HG03520 (cell line): ENCODE measurements around the gene RAD51C.
A peak's percentile ranks its signal among the peaks of the same experiment; 100 is the strongest.
"Not testable (repeated sequence)": the region's sequence is repeated elsewhere in the genome, so short reads cannot be mapped to it uniquely, and the experiment has no call there.

ENCODE experiments used
- ATAC-seq: cut with Tn5 transposase; IDR thresholded peaks from one replicate; pipeline ENCODE4 v1.9.1; 2021; ENCODE audit warnings: mild to moderate bottlenecking, moderate library complexity; ENCODE audit not compliant: unreplicated experiment

Gene RAD51C

GRCh38 chr17:58692239-58693055, at the start of gene RAD51C:
Gene RAD51C, plus strand, starts transcription at chr17:58692602. Its CDS starts 42 bp downstream, at chr17:58692644.
- ATAC-seq, result peak; percentile 97

DNA sequence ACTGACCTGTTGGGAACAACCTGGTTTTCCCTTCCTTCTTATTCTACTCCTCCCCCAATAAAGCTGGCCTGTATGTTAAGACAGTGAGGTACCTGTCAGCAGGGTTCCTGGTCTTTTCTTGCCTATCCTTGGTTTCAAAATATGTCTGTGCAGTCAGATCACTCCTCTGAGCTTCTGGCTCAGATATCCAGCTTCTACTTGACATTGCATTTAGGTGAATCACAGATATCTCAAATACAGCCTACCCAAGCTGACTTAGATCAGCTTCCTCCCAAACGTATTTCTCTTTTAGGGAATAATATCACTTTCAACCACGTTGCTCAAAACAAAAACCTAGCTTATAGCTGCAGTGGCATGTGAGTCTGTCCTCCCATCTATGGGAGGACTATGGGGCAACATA, 49.3 kb upstream of the RAD51C start:
- no peak for ATAC-seq

DNA sequence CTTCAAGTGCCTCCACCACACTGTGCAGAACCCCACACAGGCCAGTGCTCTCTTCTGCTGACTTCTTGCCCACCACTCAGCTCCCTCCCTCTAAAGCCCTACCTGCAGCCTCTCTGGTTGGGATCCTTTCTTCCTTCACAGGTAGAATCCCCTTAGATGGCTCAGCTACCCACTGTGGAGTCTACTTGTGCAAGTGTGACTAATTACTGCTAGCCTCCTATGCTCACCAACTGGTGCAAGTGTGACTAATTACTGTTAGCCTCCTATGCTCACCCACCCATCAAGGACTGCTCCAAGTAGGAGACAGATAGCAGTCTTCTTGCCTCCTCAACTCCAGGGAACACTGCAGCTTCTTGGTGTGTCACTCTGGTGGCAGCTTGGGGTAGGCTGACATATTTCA, 44.2 kb upstream of the RAD51C start:
- ATAC-seq, result no peak

GRCh38 chr17:58657962-58658803, 34.2 kb upstream of the RAD51C start:
- ATAC-seq, result not testable (repeated sequence)

DNA sequence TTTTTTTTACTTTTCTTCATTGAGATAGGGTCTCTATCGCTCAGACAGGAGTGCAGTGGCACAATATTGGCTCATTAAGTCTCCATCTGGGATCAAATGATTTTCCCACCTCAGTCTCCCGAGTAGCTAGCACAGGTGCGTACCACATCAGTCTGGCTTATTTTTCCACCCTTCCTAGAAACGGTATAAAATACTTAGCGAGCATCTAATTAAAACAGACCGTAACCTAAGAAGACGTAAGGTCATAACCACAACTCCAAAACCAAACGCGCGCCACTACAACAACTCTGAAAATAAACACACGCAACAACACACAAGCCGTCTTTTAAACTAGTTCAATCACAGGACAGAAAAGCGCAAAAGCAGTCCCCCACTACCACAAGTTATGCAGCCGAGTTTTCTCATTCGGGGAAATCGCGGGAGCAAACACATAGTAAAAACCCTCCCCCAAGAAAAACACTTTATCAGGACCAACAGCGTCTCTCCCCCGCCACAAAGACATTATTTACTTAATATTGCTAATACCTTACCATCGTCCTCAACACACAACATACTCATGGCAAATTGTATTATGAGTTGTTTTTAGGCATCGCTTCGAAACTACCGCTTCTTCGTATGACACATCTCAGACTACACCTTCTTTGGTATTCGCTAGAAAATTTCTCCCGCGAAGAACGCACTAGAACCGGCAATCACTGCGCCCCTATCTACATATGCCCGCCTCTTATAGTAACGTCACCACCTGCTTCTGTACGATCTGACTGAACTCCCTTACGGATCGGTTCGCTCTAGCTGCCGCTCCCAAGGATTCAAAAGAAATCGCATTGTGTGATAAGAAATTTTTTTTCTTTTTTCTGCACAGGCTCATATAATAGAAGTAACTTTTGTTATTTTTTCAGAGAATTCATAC, 33.3 kb upstream of the RAD51C start:
- peak; percentile 61 for ATAC-seq

DNA sequence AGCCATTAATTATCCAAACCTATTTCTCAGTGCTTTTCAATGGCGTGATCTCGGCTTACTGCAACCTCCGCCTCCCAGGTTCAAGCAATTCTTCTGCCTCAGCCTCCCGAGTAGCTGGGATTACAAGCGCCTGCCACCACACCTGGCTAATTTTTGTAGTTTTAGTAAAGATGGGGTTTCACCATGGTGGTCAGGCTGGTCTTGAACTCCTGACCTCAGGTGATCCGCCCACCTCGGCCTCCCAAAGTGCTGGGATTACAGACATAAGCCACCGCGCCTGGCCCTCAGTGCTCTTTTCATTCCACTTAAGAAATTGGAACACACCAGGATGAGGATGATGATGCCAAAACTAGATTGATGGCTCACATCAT, 32.7 kb upstream of the RAD51C start:
- ATAC-seq, result not testable (repeated sequence)

- no peak for ATAC-seq
Observed at GRCh38 chr17:58660621-58661020, 31.8 kb upstream of the RAD51C start.

GRCh38 chr17:58661499-58661898, 30.9 kb upstream of the RAD51C start:
- no peak for ATAC-seq

DNA sequence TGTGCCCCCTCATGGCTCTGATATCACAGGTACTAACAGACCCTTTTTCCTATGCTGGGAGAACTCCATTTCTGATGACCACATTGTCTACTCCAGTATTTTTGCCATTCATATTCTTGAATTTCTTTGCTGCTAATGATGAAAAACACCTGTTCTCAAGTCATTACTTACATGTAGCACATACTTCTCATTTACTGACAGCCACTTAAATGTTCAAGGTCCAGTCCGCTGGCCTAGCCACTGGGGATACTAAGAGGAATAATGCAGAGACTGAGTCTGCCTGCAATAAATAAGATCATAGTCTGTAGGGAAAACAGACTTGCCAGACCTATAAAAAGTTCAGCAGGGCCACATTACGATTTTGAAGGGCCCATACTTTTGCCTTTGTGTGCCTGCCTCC, 28.1 kb upstream of the RAD51C start:
- ATAC-seq, result no peak

DNA sequence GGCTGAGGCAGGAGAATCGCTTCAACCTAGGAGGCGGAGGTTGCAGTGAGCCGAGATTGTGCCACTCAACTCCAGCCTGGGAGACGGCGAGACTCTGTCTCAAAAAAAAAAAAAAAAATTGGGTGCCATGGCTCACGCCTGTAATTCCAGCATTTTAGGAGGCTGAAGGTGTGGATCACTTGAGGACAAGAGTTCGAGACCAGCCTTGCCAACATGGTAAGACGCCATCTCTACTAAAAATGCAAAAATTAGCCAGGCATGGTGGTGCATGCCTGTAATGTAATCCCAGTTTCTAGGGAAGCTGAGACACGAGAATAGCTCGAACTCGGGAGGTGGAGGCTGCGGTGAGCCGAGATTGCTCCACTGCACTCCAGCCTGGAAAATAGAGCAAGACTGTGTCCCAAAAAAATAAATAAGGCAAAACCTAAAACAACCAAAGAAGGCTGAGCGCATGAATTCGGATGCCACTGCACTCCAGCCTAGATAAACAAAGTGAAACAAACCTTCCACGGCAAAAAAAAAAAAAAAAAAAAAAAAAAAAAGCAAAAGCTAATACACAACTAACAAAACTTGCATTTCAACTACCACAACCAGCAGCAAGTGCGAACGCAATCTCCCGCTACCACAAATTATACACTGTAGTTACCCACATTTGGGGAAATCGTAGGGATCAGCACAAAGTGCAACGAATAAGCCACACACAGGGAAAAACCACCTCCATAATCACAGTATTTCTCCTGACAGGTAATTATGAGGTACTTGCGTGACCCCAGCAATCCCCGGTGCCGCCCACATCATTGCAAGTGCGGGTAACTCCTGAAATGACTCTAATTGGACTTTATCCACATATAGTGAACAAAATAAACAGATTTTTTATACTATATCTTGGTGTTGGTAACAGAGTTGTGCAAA, 26.2 kb upstream of the RAD51C start:
- ATAC-seq, result no peak

DNA sequence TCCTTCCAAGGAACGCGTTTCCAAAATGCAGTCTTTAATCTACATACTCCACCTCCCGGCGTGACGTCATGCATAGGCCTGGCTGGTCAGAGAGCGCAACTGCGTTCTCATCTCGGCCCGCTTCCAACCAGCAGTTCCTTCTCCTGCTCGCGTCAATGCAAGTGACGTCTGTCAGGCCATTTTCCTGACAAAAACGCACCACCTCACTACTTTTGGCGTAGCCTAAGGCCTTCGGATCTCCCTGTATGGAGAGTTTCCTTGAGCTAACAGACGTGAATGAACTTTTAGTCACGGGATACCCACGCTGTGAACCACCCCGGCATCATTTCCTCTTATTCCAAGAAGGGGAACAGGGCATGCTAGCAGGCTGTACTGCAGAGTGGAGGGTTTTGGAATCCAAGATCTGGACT, 25.5 kb upstream of the RAD51C start:
- ATAC-seq, result no peak

DNA sequence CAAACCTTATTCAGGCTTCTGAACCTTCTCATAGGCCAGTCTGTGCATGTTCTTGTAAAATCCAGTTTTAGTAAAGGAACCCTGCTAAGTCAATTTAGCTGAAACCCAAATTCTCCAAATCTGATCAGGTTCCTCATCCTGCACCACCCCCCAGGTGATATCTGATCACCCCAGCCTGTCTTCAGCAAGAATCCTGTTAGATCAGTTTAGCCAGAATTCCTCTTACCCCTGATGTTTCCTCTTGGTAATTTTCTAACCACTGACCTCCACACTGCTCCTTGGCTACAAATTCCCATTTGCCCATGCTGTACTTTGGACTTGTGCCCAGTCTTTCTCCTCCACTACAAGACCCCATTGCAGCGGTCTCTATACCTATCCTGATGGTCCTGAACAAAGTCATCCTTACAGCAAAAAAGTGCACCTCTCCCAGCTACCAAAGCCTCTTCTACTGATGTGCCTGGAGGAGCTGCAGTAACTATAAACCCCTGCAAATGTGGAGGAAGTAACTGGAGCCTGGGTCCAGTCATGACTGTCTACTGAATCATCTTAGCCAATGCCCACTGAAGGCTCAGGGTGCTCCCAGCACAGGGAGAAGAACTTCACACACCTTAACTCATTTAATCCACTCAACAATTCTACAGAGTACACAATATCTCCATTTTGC, 24.3 kb upstream of the RAD51C start:
- no peak for ATAC-seq

- no peak for ATAC-seq
Observed at GRCh38 chr17:58668598-58668935, 23.8 kb upstream of the RAD51C start.

GRCh38 chr17:58669853-58670252, 22.5 kb upstream of the RAD51C start:
- ATAC-seq, result no peak

GRCh38 chr17:58671969-58672368, 20.4 kb upstream of the RAD51C start:
- no peak for ATAC-seq

DNA sequence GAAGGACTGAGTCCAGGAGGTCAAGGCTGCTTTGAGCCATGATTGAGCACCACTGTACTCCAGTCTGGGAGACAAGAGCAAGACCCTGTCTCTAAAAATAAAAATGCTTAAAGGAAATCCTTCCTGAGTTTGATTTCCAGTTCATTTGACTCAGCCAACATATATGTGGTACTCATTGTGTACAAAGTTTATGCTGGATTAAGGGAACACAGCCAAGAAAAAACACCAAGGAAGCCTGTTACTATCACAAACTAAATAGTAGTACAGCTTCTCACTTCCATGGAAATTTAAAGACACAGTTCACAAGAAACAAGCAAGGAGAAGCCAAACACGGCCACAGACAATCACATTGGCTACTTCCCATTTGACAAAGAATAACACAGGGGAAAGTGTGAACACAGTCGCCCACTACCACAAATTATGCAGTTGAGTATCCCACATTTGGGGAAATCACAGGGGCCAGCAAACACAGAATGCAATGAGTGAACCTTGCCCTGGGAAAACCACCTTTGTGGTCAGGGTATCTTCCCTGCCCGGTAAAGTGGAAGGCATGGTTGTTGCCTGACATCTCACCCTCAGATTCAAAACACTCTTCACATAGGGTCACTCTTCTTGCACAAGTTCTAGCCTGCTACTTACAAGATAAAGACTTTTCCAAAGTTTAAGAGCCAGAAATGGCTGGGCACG, 15.1 kb upstream of the RAD51C start:
- no peak for ATAC-seq

DNA sequence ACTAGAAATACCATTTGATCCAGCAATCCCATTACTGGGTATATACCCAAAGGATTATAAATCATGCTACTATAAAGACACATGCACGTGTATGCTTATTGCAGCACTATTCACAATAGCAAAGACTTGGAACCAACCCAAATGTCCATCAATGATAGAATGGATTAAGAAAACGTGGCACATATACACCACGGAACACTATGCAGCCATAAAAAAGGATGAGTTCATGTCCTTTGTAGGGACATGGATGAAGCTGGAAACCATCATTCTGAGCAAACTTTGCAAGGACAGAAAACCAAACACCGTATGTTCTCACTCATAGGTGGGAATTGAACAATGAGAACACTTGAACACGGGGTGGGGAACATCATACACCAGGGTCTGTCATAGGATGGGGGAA, 14.1 kb upstream of the RAD51C start:
- ATAC-seq, result not testable (repeated sequence)

DNA sequence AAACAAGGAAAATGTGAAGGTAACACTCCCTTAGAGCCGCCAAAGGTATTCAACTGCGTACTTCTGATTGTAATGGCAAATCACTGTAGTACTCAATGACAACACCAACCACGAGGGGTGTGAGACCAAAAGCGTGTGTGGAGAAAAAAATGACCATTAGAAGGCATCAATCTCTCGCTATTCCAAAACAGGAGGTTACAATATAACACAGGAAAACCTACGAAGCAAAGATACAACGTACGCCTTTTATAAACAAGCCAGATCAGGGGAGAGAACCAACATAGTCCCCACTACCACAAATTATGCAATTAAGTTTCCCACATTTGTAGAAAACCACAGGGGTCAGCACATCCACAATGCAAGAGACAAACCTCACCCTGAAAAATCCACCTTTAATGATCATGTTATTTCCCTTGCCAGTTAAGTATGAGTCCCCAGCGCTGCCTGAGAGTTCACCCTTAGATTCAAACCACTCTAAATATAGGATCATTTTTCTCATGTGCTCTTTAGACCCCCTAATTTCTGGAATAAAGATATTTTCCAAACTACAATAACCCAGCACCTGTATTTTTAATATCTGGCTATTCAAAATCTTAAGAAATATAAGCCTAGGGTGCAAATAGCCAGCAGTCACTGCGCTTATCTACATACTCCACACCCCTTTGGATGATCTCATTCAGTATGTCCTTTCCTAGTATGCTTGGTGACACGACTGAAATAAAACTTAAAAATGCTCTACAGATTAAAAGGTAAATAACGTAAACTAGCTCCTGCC, 13.0 kb upstream of the RAD51C start:
- no peak for ATAC-seq
